ENCODE data around the gene PGD.

Gene PGD

GRCh38 chr1:10384219-10384618, 14.6 kb upstream of the PGD start:
- DNase-seq (ENCODE audit: extremely low read depth, low read depth) = no peak
- no peak for TF ChIP-seq CTCF (IDR thresholded peaks at IDR 0.05; ENCODE audit: low read depth, low read length, missing control alignments)
- no peak overlapping the region for H3K4me3 ChIP-seq (replicated peaks; ENCODE audit: low read depth, low read length)

- TF ChIP-seq CTCF (IDR thresholded peaks at IDR 0.05; ENCODE audit: low read depth, low read length, missing control alignments) = no peak
- no peak for DNase-seq (ENCODE audit: extremely low read depth, low read depth)
- no peak overlapping the region for H3K4me3 ChIP-seq (replicated peaks; ENCODE audit: low read depth, low read length)
These were observed 11.8 kb upstream of the PGD start for GRCh38 chr1:10386761-10387676.

GRCh38 chr1:10387677-10388386, 11.0 kb upstream of the PGD start:
- no peak for TF ChIP-seq CTCF (IDR thresholded peaks at IDR 0.05; ENCODE audit: low read depth, low read length, missing control alignments)
- no peak overlapping the region for H3K4me3 ChIP-seq (replicated peaks; ENCODE audit: low read depth, low read length)
- DNase-seq (ENCODE audit: extremely low read depth, low read depth) = no peak

GRCh38 chr1:10388387-10388715, 10.5 kb upstream of the PGD start:
- DNase-seq (ENCODE audit: extremely low read depth, low read depth) = no peak
- no peak for TF ChIP-seq CTCF (IDR thresholded peaks at IDR 0.05; ENCODE audit: low read depth, low read length, missing control alignments)

GRCh38 chr1:10389271-10389973, 9.4 kb upstream of the PGD start:
- no peak for DNase-seq (ENCODE audit: extremely low read depth, low read depth)
- no peak overlapping the region for H3K4me3 ChIP-seq (replicated peaks; ENCODE audit: low read depth, low read length)
- TF ChIP-seq CTCF (IDR thresholded peaks at IDR 0.05; ENCODE audit: low read depth, low read length, missing control alignments) = no peak

More at GRCh38 chr1:10388387-10388715, 10.5 kb upstream of the PGD start:
- H3K4me3 ChIP-seq (replicated peaks; ENCODE audit: low read depth, low read length) = no peak overlapping the region

GRCh38 chr1:10396870-10397269, 2.0 kb upstream of the PGD start:
- no peak overlapping the region for H3K4me3 ChIP-seq (replicated peaks; ENCODE audit: low read depth, low read length)
- no peak for DNase-seq (ENCODE audit: extremely low read depth, low read depth)
- no peak for TF ChIP-seq CTCF (IDR thresholded peaks at IDR 0.05; ENCODE audit: low read depth, low read length, missing control alignments)

Measured in HFF-Myc (cell line).